GM23338 (cell line): ENCODE measurements around the gene DBF4B. TPM values are rescaled to one million over a fixed set of nuclear protein-coding genes. Genes with fewer than 3 reads are reported as not detected.

Source experiments
- ATAC-seq: fragments of 200-7000 bp; cut with Tn5 transposase; 3 replicates; pipeline ENCODE4 v1.9.1; 2020
- DNase-seq: peaks from one replicate; pipeline ENCODE4 v3.0.0-alpha.2; 2015; ENCODE audit warnings: low spot score
- H2AFZ ChIP-seq: fragments of 200-600 bp; sonication (generic); 2 replicates; pipeline ENCODE4 v1.8.0; 2016; ENCODE audit warnings: antibody characterized with exemption, mild to moderate bottlenecking, moderate library complexity
- H3F3A ChIP-seq: fragments of 200-600 bp; sonication (generic); replicated peaks from 2 replicates; pipeline ENCODE4 v1.8.0; 2017; ENCODE audit warnings: antibody characterized with exemption, mixed run types, low read depth
- H3K27ac ChIP-seq: fragments of 200-600 bp; sonication (generic); 2 replicates; pipeline ENCODE4 v1.6.1; 2016; ENCODE audit warnings: low read depth
- H3K27me3 ChIP-seq: fragments of 200-600 bp; sonication (generic); 2 replicates; pipeline ENCODE4 v1.8.0; 2016; ENCODE audit warnings: mild to moderate bottlenecking, mixed run types, moderate library complexity; ENCODE audit not compliant: insufficient read depth
- H3K36me3 ChIP-seq: fragments of 200-600 bp; sonication (generic); 2 replicates; pipeline ENCODE4 v1.8.0; 2016; ENCODE audit warnings: mild to moderate bottlenecking; ENCODE audit not compliant: insufficient read depth
- H3K4me1 ChIP-seq: fragments of 200-600 bp; sonication (generic); 2 replicates; pipeline ENCODE4 v1.8.0; 2016; ENCODE audit warnings: mild to moderate bottlenecking, moderate library complexity; ENCODE audit not compliant: insufficient read depth
- H3K4me2 ChIP-seq: fragments of 200-600 bp; sonication (generic); 2 replicates; pipeline ENCODE4 v1.7.1; 2017; ENCODE audit warnings: mixed run types
- H3K4me3 ChIP-seq: fragments of 200-600 bp; sonication (generic); 2 replicates; pipeline ENCODE4 v1.6.1; 2016; ENCODE audit warnings: mixed run types
- H3K79me2 ChIP-seq: fragments of 200-600 bp; sonication (generic); replicated peaks from 2 replicates; pipeline ENCODE4 v1.8.0; 2017; ENCODE audit warnings: mild to moderate bottlenecking; ENCODE audit not compliant: insufficient read depth
- H3K9me2 ChIP-seq: fragments of 200-600 bp; sonication (generic); 2 replicates; pipeline ENCODE4 v1.8.0; 2017; ENCODE audit not compliant: insufficient read depth
- H4K20me1 ChIP-seq: fragments of 200-600 bp; sonication (generic); replicated peaks from 2 replicates; pipeline ENCODE4 v1.8.0; 2017; ENCODE audit warnings: mild to moderate bottlenecking; ENCODE audit not compliant: insufficient read depth
- H3K27ac Mint-ChIP-seq: 2 replicates; pipeline ENCODE4 v1.8.0; 2020; ENCODE audit warnings: inconsistent platforms, mild to moderate bottlenecking, moderate library complexity, mixed read lengths
- H3K27me3 Mint-ChIP-seq: 3 replicates; pipeline ENCODE4 v1.8.0; 2022; ENCODE audit warnings: low read depth, mild to moderate bottlenecking, moderate library complexity, mixed read lengths, inconsistent platforms; ENCODE audit not compliant: insufficient read depth, poor library complexity
- H3K36me3 Mint-ChIP-seq: 3 replicates; pipeline ENCODE4 v1.8.0; 2021; ENCODE audit warnings: low read depth, mild to moderate bottlenecking, inconsistent platforms, moderate library complexity, mixed read lengths
- H3K4me1 Mint-ChIP-seq: 3 replicates; pipeline ENCODE4 v1.8.0; 2020; ENCODE audit warnings: mild to moderate bottlenecking, inconsistent platforms, mixed read lengths
- H3K4me3 Mint-ChIP-seq: 3 replicates; pipeline ENCODE4 v1.8.0; 2021; ENCODE audit warnings: moderate library complexity, mild to moderate bottlenecking, inconsistent platforms, mixed read lengths
- H3K9me3 Mint-ChIP-seq: 3 replicates; pipeline ENCODE4 v1.8.0; 2020; ENCODE audit warnings: moderate library complexity, mild to moderate bottlenecking, inconsistent platforms, mixed read lengths
- CREB1 ChIP-seq: fragments of 250-450 bp; sonication (Bioruptor Pico); IDR thresholded peaks from 2 replicates; pipeline ENCODE4 v1.5.0; 2020; ENCODE audit warnings: low read depth, mild to moderate bottlenecking, moderate library complexity
- EZH2 ChIP-seq: fragments of 200-600 bp; sonication (generic); IDR thresholded peaks from one replicate; pipeline ENCODE4 v1.8.0; 2017; ENCODE audit warnings: antibody characterized with exemption, mild to moderate bottlenecking, low read depth; ENCODE audit not compliant: unreplicated experiment
- EZH2phosphoT487 ChIP-seq: fragments of 200-600 bp; sonication (generic); IDR thresholded peaks from one replicate; pipeline ENCODE4 v1.8.1; 2018; ENCODE audit warnings: antibody characterized with exemption; ENCODE audit not compliant: unreplicated experiment
- JUNB ChIP-seq: IDR thresholded peaks from one replicate; pipeline ENCODE4 v1.6.1; 2016; ENCODE audit warnings: antibody characterized with exemption; ENCODE audit not compliant: unreplicated experiment
- NANOG ChIP-seq: IDR thresholded peaks from 2 replicates; pipeline ENCODE4 v1.6.1; 2016; ENCODE audit warnings: antibody characterized with exemption, borderline replicate concordance
- POLR2AphosphoS5 ChIP-seq: IDR thresholded peaks from 2 replicates; pipeline ENCODE4 v1.6.1; 2016; ENCODE audit warnings: antibody characterized with exemption, low read depth
- STAT1 ChIP-seq: IDR thresholded peaks from one replicate; pipeline ENCODE4 v1.6.1; 2016; ENCODE audit warnings: antibody characterized with exemption; ENCODE audit not compliant: unreplicated experiment
- ZNF114 ChIP-seq: fragments of 250-450 bp; sonication (Bioruptor Pico); IDR thresholded peaks from 2 replicates; pipeline ENCODE4 v1.5.0; 2020; ENCODE audit warnings: mild to moderate bottlenecking, moderate library complexity
- ZNF331 ChIP-seq: fragments of 250-450 bp; sonication (Bioruptor Pico); IDR thresholded peaks from 2 replicates; pipeline ENCODE4 v1.5.0; 2020; ENCODE audit warnings: low read depth, mild to moderate bottlenecking, moderate library complexity
- polyA plus RNA-seq: library from polyadenylated mRNA; unstranded; fragments of >200 nt; fragmentation: Nextera tagmentation; extraction: Ambion mirVana; gene quantifications from 2 replicates; pipeline ENCODE4 v1.2.1, GENCODE V29; 2016
- total RNA-seq: library from RNA; depleted of rRNA; stranded (reverse); fragments of >200 nt; shearing (Covaris generic); gene quantifications from 2 replicates; pipeline ENCODE4 v1.2.3, GENCODE V29; 2014
- TF ChIP-seq, protein P1 (sequence below): fragments of 250-450 bp; sonication (Bioruptor Pico); IDR thresholded peaks from 2 replicates; pipeline ENCODE4 v1.5.0; 2020; ENCODE audit warnings: mild to moderate bottlenecking, moderate library complexity
- TF ChIP-seq, protein P2 (sequence below), 2 experiments: fragments of 200-600 bp in 1 of 2; sonication (generic) in 1 of 2; conservative IDR thresholded peaks; 2 replicates each; pipeline versions ENCODE4 v1.5.1 to v1.6.1; 2016 to 2017; ENCODE audit warnings: antibody characterized with exemption in 2 of 2, low read depth in 2 of 2, mild to moderate bottlenecking in 2 of 2, moderate library complexity in 1 of 2
- TF ChIP-seq, protein P3 (sequence below): IDR thresholded peaks from one replicate; pipeline ENCODE4 v1.6.1; 2018; ENCODE audit warnings: antibody characterized with exemption; ENCODE audit not compliant: unreplicated experiment
- TF ChIP-seq, protein P4 (sequence below): IDR thresholded peaks from 2 replicates; pipeline ENCODE4 v1.6.1; 2016; ENCODE audit warnings: antibody characterized with exemption

The DBF4B gene
- total and polyA plus RNA-seq, 2 experiments from 2014 or later: 9.9 to 16.4 TPM

DNA sequence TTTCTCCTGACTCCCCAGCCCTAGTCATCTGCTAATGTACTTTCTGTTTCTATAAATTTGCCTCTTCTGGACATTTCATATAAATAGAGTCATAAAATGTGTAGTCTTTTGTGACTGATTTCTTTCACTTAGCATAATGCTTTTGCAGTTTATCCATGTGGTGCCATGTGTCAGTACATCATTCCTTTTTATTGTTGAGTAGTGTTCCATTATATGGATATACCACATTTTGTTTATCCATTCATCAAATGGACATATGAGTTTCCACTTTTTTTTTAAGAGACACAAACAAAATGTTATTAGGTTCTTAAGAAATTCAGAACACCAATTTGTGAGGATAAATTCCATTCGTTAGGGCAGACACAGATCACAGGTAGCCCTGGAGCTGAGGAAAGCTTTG, 11.0 kb downstream of the DBF4B start:
- H3K27me3 Mint-ChIP-seq: no peaks in the 10 kb centered on the region
- Histone ChIP-seq H3K4me3 (no peak overlapping the region), H3K9me2 (no peaks in the 10 kb centered on the region), H3K4me2 (no peak overlapping the region), H3K27me3 (no peaks in the 10 kb centered on the region), H3F3A (peaks cover 2% of the 10 kb centered on the region; the same call in 1 of the 2 replicates), H3K4me1 (no peaks in the 10 kb centered on the region), H3K36me3 (no peaks in the 10 kb centered on the region), H3K79me2 (0 out of 2 replicates have a peak, but pooled peaks cover 4% of the 10 kb centered on the region), H2AFZ (no peak overlapping the region), H3K27ac (no peak overlapping the region), H4K20me1 (peaks cover 4% of the 10 kb centered on the region; the same call in 1 of the 2 replicates)
- ATAC-seq (no peak), DNase-seq (no peak)
- H3K9me3 Mint-ChIP-seq: no peaks in the 10 kb centered on the region
- peaks cover 47% of the 10 kb centered on the region for H3K36me3 Mint-ChIP-seq
- H3K4me3 Mint-ChIP-seq: no peak overlapping the region
- TF ChIP-seq, protein P1, sequence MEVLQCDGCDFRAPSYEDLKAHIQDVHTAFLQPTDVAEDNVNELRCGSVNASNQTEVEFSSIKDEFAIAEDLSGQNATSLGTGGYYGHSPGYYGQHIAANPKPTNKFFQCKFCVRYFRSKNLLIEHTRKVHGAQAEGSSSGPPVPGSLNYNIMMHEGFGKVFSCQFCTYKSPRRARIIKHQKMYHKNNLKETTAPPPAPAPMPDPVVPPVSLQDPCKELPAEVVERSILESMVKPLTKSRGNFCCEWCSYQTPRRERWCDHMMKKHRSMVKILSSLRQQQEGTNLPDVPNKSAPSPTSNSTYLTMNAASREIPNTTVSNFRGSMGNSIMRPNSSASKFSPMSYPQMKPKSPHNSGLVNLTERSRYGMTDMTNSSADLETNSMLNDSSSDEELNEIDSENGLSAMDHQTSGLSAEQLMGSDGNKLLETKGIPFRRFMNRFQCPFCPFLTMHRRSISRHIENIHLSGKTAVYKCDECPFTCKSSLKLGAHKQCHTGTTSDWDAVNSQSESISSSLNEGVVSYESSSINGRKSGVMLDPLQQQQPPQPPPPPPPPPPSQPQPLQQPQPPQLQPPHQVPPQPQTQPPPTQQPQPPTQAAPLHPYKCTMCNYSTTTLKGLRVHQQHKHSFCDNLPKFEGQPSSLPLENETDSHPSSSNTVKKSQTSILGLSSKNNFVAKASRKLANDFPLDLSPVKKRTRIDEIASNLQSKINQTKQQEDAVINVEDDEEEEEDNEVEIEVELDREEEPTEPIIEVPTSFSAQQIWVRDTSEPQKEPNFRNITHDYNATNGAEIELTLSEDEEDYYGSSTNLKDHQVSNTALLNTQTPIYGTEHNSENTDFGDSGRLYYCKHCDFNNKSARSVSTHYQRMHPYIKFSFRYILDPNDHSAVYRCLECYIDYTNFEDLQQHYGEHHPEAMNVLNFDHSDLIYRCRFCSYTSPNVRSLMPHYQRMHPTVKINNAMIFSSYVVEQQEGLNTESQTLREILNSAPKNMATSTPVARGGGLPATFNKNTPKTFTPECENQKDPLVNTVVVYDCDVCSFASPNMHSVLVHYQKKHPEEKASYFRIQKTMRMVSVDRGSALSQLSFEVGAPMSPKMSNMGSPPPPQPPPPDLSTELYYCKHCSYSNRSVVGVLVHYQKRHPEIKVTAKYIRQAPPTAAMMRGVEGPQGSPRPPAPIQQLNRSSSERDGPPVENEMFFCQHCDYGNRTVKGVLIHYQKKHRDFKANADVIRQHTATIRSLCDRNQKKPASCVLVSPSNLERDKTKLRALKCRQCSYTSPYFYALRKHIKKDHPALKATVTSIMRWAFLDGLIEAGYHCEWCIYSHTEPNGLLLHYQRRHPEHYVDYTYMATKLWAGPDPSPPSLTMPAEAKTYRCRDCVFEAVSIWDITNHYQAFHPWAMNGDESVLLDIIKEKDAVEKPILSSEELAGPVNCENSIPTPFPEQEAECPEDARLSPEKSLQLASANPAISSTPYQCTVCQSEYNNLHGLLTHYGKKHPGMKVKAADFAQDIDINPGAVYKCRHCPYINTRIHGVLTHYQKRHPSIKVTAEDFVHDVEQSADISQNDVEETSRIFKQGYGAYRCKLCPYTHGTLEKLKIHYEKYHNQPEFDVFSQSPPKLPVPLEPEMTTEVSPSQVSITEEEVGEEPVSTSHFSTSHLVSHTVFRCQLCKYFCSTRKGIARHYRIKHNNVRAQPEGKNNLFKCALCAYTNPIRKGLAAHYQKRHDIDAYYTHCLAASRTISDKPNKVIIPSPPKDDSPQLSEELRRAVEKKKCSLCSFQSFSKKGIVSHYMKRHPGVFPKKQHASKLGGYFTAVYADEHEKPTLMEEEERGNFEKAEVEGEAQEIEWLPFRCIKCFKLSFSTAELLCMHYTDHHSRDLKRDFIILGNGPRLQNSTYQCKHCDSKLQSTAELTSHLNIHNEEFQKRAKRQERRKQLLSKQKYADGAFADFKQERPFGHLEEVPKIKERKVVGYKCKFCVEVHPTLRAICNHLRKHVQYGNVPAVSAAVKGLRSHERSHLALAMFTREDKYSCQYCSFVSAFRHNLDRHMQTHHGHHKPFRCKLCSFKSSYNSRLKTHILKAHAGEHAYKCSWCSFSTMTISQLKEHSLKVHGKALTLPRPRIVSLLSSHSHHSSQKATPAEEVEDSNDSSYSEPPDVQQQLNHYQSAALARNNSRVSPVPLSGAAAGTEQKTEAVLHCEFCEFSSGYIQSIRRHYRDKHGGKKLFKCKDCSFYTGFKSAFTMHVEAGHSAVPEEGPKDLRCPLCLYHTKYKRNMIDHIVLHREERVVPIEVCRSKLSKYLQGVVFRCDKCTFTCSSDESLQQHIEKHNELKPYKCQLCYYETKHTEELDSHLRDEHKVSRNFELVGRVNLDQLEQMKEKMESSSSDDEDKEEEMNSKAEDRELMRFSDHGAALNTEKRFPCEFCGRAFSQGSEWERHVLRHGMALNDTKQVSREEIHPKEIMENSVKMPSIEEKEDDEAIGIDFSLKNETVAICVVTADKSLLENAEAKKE (CRISPR knock-in tag): no peak
- TF ChIP-seq ZNF331 (CRISPR knock-in tag) (no peak), POLR2AphosphoS5 (no peak), NANOG (no peak), JUNB (no peak), ZNF114 (CRISPR knock-in tag) (no peak), CREB1 (CRISPR knock-in tag) (no peak), STAT1 (no peak), EZH2phosphoT487 (no peak), EZH2 (no peak)
- TF ChIP-seq, protein P2, sequence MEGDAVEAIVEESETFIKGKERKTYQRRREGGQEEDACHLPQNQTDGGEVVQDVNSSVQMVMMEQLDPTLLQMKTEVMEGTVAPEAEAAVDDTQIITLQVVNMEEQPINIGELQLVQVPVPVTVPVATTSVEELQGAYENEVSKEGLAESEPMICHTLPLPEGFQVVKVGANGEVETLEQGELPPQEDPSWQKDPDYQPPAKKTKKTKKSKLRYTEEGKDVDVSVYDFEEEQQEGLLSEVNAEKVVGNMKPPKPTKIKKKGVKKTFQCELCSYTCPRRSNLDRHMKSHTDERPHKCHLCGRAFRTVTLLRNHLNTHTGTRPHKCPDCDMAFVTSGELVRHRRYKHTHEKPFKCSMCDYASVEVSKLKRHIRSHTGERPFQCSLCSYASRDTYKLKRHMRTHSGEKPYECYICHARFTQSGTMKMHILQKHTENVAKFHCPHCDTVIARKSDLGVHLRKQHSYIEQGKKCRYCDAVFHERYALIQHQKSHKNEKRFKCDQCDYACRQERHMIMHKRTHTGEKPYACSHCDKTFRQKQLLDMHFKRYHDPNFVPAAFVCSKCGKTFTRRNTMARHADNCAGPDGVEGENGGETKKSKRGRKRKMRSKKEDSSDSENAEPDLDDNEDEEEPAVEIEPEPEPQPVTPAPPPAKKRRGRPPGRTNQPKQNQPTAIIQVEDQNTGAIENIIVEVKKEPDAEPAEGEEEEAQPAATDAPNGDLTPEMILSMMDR (conservative IDR thresholded peaks at IDR 0.05; ENCODE audit: low read depth in 2 of 2): no peak
- TF ChIP-seq, protein P3, sequence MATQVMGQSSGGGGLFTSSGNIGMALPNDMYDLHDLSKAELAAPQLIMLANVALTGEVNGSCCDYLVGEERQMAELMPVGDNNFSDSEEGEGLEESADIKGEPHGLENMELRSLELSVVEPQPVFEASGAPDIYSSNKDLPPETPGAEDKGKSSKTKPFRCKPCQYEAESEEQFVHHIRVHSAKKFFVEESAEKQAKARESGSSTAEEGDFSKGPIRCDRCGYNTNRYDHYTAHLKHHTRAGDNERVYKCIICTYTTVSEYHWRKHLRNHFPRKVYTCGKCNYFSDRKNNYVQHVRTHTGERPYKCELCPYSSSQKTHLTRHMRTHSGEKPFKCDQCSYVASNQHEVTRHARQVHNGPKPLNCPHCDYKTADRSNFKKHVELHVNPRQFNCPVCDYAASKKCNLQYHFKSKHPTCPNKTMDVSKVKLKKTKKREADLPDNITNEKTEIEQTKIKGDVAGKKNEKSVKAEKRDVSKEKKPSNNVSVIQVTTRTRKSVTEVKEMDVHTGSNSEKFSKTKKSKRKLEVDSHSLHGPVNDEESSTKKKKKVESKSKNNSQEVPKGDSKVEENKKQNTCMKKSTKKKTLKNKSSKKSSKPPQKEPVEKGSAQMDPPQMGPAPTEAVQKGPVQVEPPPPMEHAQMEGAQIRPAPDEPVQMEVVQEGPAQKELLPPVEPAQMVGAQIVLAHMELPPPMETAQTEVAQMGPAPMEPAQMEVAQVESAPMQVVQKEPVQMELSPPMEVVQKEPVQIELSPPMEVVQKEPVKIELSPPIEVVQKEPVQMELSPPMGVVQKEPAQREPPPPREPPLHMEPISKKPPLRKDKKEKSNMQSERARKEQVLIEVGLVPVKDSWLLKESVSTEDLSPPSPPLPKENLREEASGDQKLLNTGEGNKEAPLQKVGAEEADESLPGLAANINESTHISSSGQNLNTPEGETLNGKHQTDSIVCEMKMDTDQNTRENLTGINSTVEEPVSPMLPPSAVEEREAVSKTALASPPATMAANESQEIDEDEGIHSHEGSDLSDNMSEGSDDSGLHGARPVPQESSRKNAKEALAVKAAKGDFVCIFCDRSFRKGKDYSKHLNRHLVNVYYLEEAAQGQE: no peak
- TF ChIP-seq, protein P4, sequence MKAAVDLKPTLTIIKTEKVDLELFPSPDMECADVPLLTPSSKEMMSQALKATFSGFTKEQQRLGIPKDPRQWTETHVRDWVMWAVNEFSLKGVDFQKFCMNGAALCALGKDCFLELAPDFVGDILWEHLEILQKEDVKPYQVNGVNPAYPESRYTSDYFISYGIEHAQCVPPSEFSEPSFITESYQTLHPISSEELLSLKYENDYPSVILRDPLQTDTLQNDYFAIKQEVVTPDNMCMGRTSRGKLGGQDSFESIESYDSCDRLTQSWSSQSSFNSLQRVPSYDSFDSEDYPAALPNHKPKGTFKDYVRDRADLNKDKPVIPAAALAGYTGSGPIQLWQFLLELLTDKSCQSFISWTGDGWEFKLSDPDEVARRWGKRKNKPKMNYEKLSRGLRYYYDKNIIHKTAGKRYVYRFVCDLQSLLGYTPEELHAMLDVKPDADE: no peak
- H3K27ac Mint-ChIP-seq: no peak overlapping the region
- no peaks in the 10 kb centered on the region; the same call in 2 of the 3 replicates for H3K4me1 Mint-ChIP-seq
